Natural killer cell (primary cell): ENCODE measurements around the gene CHMP2A. TPM values are rescaled to one million over a fixed set of nuclear protein-coding genes. Genes with fewer than 3 reads are reported as not detected.
"Not testable (repeated sequence)": the region's sequence is repeated elsewhere in the genome, so short reads cannot be mapped to it uniquely, and the experiment has no call there.

Experiments used
- ATAC-seq, 3 donors: fragments of 150-1000 bp in 2 of 3; fragments of 200-7000 bp in 1 of 3; cut with Tn5 transposase; 1 replicate in 1 of 3; 2 replicates in 2 of 3; pipeline ENCODE4 v1.10.0; 2021; ENCODE audit warnings: mild to moderate bottlenecking in 2 of 3, moderate library complexity in 2 of 3
- DNase-seq, 2 donors: peaks; one replicate each; pipeline versions ENCODE4 v3.0.0 to v3.0.0-alpha.2; 2013 to 2021; ENCODE audit warnings: mixed read lengths in 1 of 2
- H3K27ac ChIP-seq: one replicate; pipeline ENCODE4 v1.5.1; 2013; ENCODE audit warnings: mild to moderate bottlenecking, low read length
- H3K27me3 ChIP-seq: one replicate; pipeline ENCODE4 v1.6.1; 2013; ENCODE audit warnings: low read length; ENCODE audit not compliant: control insufficient read depth, insufficient read depth
- H3K36me3 ChIP-seq: one replicate; pipeline ENCODE4 v1.6.1; 2013; ENCODE audit warnings: low read length; ENCODE audit not compliant: control insufficient read depth, insufficient read depth
- H3K4me1 ChIP-seq: one replicate; pipeline ENCODE4 v1.6.1; 2013; ENCODE audit warnings: low read length; ENCODE audit not compliant: control insufficient read depth, insufficient read depth
- H3K4me3 ChIP-seq: one replicate; pipeline ENCODE4 v1.5.1; 2013; ENCODE audit warnings: low read length
- H3K9me3 ChIP-seq: one replicate; pipeline ENCODE4 v1.6.1; 2013; ENCODE audit warnings: low read length; ENCODE audit not compliant: control insufficient read depth, insufficient read depth
- H3K27ac Mint-ChIP-seq, 2 donors: one replicate each; pipeline ENCODE4 v1.8.0; 2022; ENCODE audit warnings: mild to moderate bottlenecking in 2 of 2, mixed read lengths in 2 of 2, moderate library complexity in 1 of 2
- H3K27me3 Mint-ChIP-seq, 2 donors: one replicate each; pipeline ENCODE4 v1.8.0; 2022; ENCODE audit warnings: low read depth in 2 of 2, mixed read lengths in 2 of 2
- H3K36me3 Mint-ChIP-seq: one replicate; pipeline ENCODE4 v1.8.0; 2022; ENCODE audit warnings: mixed read lengths
- H3K4me1 Mint-ChIP-seq, 2 donors: one replicate each; pipeline ENCODE4 v1.8.0; 2022; ENCODE audit warnings: mixed read lengths in 2 of 2
- H3K4me3 Mint-ChIP-seq: one replicate; pipeline ENCODE4 v1.8.0; 2022; ENCODE audit warnings: mild to moderate bottlenecking, moderate library complexity, mixed read lengths
- H3K9me3 Mint-ChIP-seq, 2 donors: one replicate each; pipeline ENCODE4 v1.8.0; 2022; ENCODE audit warnings: mixed read lengths in 2 of 2
- WGBS: methylation state at CpG from one replicate; pipeline ENCODE4 v1.1.7; 2013; ENCODE audit warnings: missing lambda C conversion rate; ENCODE audit not compliant: insufficient coverage; 5-methylcytosine and 5-hydroxymethylcytosine counted together
- intact Hi-C: fragments of 100-400 bp; cut with micrococcal nuclease; formaldehyde crosslinking; loops from one replicate; pipeline ENCODE4 v1.14.2; 2022
- total RNA-seq, 4 donors: library from RNA; stranded (reverse); fragments of 120-200 nt in 1 of 4; gene quantifications; one replicate each; pipeline versions ENCODE4 v1.2.3 to v1.2.4, GENCODE V29; 2013 to 2022
- TF ChIP-seq, protein P1 (sequence below): fragments of 200-600 bp; IDR thresholded peaks from one replicate; pipeline ENCODE4 v1.8.0; 2022; ENCODE audit warnings: antibody characterized with exemption

The CHMP2A gene
- total RNA-seq, 3 donors from 2014 or later (not counting 1 experiment from before 2014, with no cell fraction given) = 82.7 to 95.7 (median 94.7) TPM

DNA sequence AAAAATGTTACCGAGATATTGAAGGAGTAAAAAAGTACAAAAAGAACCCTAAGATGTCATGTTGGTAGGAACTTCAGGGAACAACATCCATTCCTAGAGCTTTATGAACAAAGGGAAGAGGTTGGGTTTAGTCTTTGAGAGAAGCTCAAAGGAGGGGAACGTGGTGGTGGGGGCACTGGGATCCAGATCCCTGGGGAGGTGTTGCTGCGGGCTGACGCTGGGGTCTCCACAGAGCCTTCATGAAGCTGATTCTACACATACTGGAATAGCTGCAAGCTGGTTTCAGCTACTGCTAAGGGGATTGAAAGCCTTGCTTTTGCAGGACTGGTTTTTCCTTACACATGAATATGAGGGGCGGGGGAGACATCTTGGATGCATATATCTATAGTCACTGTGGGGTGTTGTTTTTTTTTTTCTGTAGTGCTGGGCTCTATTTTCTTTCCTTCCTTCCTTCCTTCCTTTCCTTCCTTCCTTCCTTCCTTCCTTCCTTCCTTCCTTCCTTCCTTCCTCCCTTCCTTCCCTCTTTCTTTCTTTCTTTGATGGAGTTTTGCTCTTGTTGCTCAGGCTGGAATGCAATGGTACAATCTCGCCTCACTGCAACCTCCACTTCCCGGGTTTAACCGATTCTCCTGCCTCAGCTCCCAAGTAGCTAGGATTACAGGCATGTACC is 24.7 kb upstream of the CHMP2A start:
- H3K4me3 ChIP-seq = no peak overlapping the region
- H3K27me3 ChIP-seq = no peaks in the 10 kb centered on the region
- Mint-ChIP-seq H3K9me3 (no peaks in the 10 kb centered on the region), H3K27ac (peak overlapping the region; percentile 49 to 72), H3K4me1 (peaks cover 22 to 27% of the 10 kb centered on the region in 2 donors), H3K36me3 (no peaks in the 10 kb centered on the region), H3K27me3 (no peaks in the 10 kb centered on the region), H3K4me3 (no peak overlapping the region)
- ATAC-seq (no peak), DNase-seq (no peak)
- TF ChIP-seq, protein P1, sequence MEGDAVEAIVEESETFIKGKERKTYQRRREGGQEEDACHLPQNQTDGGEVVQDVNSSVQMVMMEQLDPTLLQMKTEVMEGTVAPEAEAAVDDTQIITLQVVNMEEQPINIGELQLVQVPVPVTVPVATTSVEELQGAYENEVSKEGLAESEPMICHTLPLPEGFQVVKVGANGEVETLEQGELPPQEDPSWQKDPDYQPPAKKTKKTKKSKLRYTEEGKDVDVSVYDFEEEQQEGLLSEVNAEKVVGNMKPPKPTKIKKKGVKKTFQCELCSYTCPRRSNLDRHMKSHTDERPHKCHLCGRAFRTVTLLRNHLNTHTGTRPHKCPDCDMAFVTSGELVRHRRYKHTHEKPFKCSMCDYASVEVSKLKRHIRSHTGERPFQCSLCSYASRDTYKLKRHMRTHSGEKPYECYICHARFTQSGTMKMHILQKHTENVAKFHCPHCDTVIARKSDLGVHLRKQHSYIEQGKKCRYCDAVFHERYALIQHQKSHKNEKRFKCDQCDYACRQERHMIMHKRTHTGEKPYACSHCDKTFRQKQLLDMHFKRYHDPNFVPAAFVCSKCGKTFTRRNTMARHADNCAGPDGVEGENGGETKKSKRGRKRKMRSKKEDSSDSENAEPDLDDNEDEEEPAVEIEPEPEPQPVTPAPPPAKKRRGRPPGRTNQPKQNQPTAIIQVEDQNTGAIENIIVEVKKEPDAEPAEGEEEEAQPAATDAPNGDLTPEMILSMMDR = no peak
- H3K4me1 ChIP-seq = peaks cover 21% of the 10 kb centered on the region
- peaks cover 4% of the 10 kb centered on the region for H3K36me3 ChIP-seq
- no peak overlapping the region for H3K27ac ChIP-seq
- no peaks in the 10 kb centered on the region for H3K9me3 ChIP-seq
- intact Hi-C loops = no loop called here
- 94% methylated on average over 7 of the region's 8 CpGs for WGBS

DNA sequence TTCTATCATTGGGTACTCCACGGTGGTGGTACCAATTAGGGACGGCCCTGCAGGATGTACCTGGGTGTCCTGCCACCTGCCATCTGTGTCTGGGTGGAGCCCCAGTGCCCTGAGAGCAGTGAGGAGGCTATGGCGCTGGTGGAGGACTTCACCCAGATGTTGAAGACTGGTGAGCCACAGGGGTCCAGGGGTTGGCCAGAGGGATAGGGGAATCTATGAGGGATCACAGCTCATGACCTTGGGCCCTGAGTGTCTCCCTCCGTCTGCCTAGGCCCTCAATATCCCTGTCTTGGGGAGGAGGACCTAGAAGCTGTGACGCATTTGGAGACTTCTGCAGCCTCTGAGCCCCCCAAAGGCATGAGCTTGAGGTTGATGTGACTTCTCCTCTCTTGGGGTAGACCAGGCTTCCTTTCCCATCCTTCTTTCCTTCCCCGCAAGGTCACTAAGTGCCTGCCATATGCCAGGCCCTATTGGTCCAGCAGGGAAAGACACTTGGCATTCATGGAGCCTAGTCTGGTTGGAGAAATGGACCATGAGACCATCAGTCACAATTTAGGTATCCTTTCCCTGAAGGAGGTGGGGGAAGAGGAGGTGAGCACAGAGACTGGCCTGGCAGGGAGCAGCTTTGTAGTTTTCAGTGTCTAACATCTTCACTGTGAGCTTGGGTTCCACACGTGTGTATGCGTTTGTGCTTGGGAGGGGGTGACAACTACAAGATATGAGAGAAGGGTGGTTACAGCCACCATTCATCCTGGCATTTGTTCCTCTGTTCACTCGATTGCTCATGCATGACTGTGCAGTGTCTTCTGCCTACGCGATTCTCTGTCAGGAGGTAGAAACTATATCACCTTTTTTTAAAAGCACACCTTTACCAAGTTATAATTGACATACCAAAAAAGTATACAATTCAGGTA is 23.4 kb upstream of the CHMP2A start:
- H3K4me3 Mint-ChIP-seq = no peak overlapping the region
- WGBS = 85% methylated on average over 11 of the region's 11 CpGs

DNA sequence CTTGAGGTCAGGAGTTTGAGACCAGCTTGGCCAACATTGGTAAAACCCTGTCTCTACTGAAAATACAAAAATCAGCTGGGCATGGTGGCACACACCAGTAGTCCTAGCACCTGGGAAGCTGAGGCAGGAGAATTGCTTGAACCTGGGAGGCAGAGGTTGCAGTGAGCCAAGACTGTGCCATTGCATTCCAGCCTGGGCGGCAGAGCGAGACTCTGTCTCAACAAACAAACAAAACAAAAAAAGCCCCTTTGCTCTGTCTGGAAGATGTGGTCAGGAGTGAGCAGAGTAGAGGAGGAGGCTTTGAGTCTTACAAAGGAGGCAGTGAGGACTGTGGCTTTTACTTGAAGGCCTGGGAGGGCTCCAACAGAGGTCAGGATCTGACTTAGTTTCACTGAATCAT is 22.7 kb upstream of the CHMP2A start:
- H3K36me3 ChIP-seq, H3K4me3 ChIP-seq, H3K27me3 Mint-ChIP-seq, H3K27ac ChIP-seq, H3K4me3 Mint-ChIP-seq, ATAC-seq, H3K36me3 Mint-ChIP-seq, H3K9me3 ChIP-seq, H3K27me3 ChIP-seq, H3K9me3 Mint-ChIP-seq, intact Hi-C loops: not testable (repeated sequence)
- peaks cover 33% of the 10 kb centered on the region for H3K4me1 ChIP-seq
- no CpG with 5 or more reads among the region's 2 CpGs for WGBS
- Mint-ChIP-seq H3K4me1 (peaks cover 35 to 43% of the 10 kb centered on the region in 2 donors), H3K27ac (peak overlapping the region; percentile 26 to 72)
- DNase-seq = peak in 1 of 2 donors; percentile 12

More for the DNA sequence above, 23.4 kb upstream of the CHMP2A start:
- no peaks in the 10 kb centered on the region for H3K27me3 Mint-ChIP-seq
- peak overlapping the region; percentile 49 to 72 for H3K27ac Mint-ChIP-seq
- DNase-seq = peak in 1 of 2 donors; percentile 9
- Histone ChIP-seq H3K36me3 (peaks cover 2% of the 10 kb centered on the region), H3K4me1 (peaks cover 32% of the 10 kb centered on the region), H3K4me3 (no peak overlapping the region), H3K27me3 (no peaks in the 10 kb centered on the region), H3K27ac (no peak overlapping the region), H3K9me3 (no peaks in the 10 kb centered on the region)
- H3K36me3 Mint-ChIP-seq = no peaks in the 10 kb centered on the region
- H3K9me3 Mint-ChIP-seq = peaks cover 0 to 6% of the 10 kb centered on the region in 2 donors
- peaks cover 31 to 36% of the 10 kb centered on the region in 2 donors for H3K4me1 Mint-ChIP-seq
- TF ChIP-seq, protein P1 = no peak
- ATAC-seq = no peak
- intact Hi-C loops = no loop called here
